ENCODE measurements around the gene PPP3R2. TPM values are rescaled to one million over a fixed set of nuclear protein-coding genes. Genes with fewer than 3 reads are reported as not detected.
A peak's percentile ranks its signal among the peaks of the same experiment; 100 is the strongest.

PPP3R2 gene
- total and polyA plus RNA-seq, 2 donors, result 0.02 TPM; not detected in 1

DNA sequence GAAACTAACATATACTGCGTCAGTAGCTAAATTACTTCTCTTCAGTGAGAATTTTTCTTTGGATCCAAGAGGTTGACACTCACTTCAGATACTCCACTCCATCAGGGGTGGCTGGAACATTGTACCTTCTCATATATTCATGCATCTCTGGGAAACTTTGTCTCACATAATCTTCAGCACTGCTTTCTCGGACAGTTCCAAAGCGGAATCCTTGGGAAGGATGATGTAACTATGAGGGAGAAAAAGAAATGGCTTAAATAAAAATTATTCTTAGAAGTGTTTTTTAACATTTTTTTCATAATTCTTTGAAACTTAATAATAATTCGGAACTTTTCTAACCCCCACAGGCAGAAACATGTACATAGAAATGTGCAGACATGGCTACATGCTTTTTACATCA, 33.4 kb upstream of the PPP3R2 start:
- WGBS, result 95% methylated on average over 4 of the region's 4 CpGs
- Histone ChIP-seq H3K9me3 (ENCODE audit: control insufficient read depth in 2 of 2, insufficient read depth in 1 of 2, low read length in 1 of 2) (no peaks in the 10 kb centered on the region), H3K27ac (ENCODE audit: low read depth in 1 of 2, low read length in 1 of 2) (no peak overlapping the region), H3K4me1 (ENCODE audit: control insufficient read depth in 2 of 2, insufficient read depth in 2 of 2, low read length in 2 of 2) (no peaks in the 10 kb centered on the region), H3K36me3 (ENCODE audit: control insufficient read depth in 2 of 2, insufficient read depth in 2 of 2, low read length in 1 of 2) (no peaks in the 10 kb centered on the region), H3K4me3 (ENCODE audit: low read length in 2 of 2) (no peak overlapping the region), H3K27me3 (ENCODE audit: control insufficient read depth in 2 of 2, insufficient read depth in 1 of 2, low read length in 1 of 2) (no peaks in the 10 kb centered on the region)
- no peak for DNase-seq (ENCODE audit: low read depth in 6 of 9, low spot score in 9 of 9)

DNA sequence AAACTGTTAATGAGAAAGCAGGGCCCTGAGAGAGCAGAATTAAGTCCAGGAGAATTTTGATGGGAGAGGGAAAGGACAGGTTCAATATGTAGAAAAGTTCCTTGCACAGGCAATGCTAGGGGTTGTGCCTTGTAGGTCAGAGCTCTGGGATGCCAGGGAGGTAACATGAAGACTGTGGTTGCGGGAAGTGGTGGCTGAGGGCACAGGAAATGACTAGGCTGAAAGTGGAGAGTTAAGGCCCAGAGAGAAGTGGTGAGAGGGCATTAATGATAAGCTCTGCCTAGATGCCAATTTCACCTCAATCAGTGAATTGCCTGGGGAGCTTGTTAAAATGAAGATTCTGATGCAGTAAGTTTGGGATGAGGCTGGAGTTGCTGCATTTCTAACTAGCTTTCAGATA, 31.5 kb upstream of the PPP3R2 start:
- Histone ChIP-seq H3K27me3 (ENCODE audit: control insufficient read depth in 2 of 2, insufficient read depth in 1 of 2, low read length in 1 of 2) (no peaks in the 10 kb centered on the region), H3K4me3 (ENCODE audit: low read length in 2 of 2) (no peak overlapping the region), H3K9me3 (ENCODE audit: control insufficient read depth in 2 of 2, insufficient read depth in 1 of 2, low read length in 1 of 2) (no peaks in the 10 kb centered on the region), H3K4me1 (ENCODE audit: control insufficient read depth in 2 of 2, insufficient read depth in 2 of 2, low read length in 2 of 2) (no peaks in the 10 kb centered on the region), H3K27ac (ENCODE audit: low read depth in 1 of 2, low read length in 1 of 2) (no peak overlapping the region), H3K36me3 (ENCODE audit: control insufficient read depth in 2 of 2, insufficient read depth in 2 of 2, low read length in 1 of 2) (no peaks in the 10 kb centered on the region)
- DNase-seq (ENCODE audit: low read depth in 6 of 9, low spot score in 9 of 9), result no peak
- WGBS, result 20% methylated on average over 1 of the region's 1 CpG

DNA sequence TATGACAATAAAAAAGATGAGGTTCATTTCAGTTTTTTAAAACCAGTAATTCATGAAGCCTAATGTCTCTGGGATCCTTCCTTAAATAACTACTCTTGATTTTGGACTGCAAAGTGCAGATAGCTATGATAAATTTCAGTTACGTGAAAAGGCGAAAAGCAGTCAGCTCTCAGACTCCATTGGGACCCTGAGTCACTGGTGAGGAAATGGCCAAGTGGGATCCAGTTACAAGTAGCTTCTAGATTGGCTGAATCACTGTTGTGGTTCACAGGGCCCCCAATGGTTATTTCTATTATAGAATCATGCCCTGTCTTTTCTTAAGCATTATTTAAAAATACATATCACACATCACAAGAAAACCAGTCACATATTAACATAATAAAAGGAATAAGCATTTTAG, 31.1 kb upstream of the PPP3R2 start:
- H3K27me3 ChIP-seq (ENCODE audit: control insufficient read depth in 2 of 2, insufficient read depth in 1 of 2, low read length in 1 of 2), result no peaks in the 10 kb centered on the region
- WGBS, result 91% methylated on average over 2 of the region's 2 CpGs
- H3K4me3 ChIP-seq (ENCODE audit: low read length in 2 of 2), result no peak overlapping the region
- H3K36me3 ChIP-seq (ENCODE audit: control insufficient read depth in 2 of 2, insufficient read depth in 2 of 2, low read length in 1 of 2), result no peaks in the 10 kb centered on the region
- no peak overlapping the region for H3K27ac ChIP-seq (ENCODE audit: low read depth in 1 of 2, low read length in 1 of 2)
- H3K9me3 ChIP-seq (ENCODE audit: control insufficient read depth in 2 of 2, insufficient read depth in 1 of 2, low read length in 1 of 2), result no peaks in the 10 kb centered on the region
- DNase-seq (ENCODE audit: low read depth in 6 of 9, low spot score in 9 of 9), result no peak
- no peaks in the 10 kb centered on the region for H3K4me1 ChIP-seq (ENCODE audit: control insufficient read depth in 2 of 2, insufficient read depth in 2 of 2, low read length in 2 of 2)

DNA sequence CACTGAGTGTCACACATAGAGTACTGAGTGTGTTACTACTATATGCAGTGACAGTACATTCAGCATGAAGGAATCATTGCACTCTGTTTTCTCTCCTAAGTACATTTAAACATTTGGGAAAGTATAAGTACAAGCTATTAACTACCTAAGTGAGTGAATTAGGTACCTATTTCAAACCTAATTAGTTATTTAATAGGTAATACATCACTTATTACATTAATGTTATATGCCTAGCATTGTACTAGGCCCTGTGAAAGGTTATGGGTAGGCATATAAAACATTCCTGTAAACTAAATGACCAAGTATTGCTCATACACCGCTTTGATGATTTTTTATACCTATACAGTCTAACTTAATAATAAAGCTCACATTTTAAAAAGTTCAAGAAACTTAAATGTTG, 25.7 kb upstream of the PPP3R2 start:
- DNase-seq (ENCODE audit: low read depth in 6 of 9, low spot score in 9 of 9), result no peak
- no peaks in the 10 kb centered on the region for H3K27me3 ChIP-seq (ENCODE audit: control insufficient read depth in 2 of 2, insufficient read depth in 1 of 2, low read length in 1 of 2)
- H3K27ac ChIP-seq (ENCODE audit: low read depth in 1 of 2, low read length in 1 of 2), result no peak overlapping the region
- no peaks in the 10 kb centered on the region for H3K36me3 ChIP-seq (ENCODE audit: control insufficient read depth in 2 of 2, insufficient read depth in 2 of 2, low read length in 1 of 2)
- WGBS, result 98% methylated on average over 1 of the region's 1 CpG
- H3K4me3 ChIP-seq (ENCODE audit: low read length in 2 of 2), result no peak overlapping the region
- no peaks in the 10 kb centered on the region for H3K9me3 ChIP-seq (ENCODE audit: control insufficient read depth in 2 of 2, insufficient read depth in 1 of 2, low read length in 1 of 2)
- H3K4me1 ChIP-seq (ENCODE audit: control insufficient read depth in 2 of 2, insufficient read depth in 2 of 2, low read length in 2 of 2), result no peaks in the 10 kb centered on the region

DNA sequence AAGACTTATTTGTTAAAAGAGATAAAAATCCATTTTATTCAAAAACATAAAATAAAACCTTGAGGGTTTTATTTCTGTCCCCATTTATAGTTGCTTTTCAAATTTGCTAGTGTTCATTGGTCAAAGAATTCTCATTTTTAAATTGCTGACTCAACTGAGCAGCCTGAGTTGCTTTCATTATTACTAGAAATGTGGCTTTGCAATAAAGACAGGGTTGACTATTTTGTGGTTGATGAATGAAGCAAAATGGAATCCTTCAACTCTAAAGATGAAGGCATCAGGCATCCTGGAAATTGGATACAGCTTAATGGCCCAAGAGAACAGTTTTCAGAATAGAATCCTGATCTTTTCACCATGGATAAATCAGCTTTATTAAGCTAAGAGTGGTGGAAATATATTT, 23.9 kb upstream of the PPP3R2 start:
- DNase-seq (ENCODE audit: low read depth in 6 of 9, low spot score in 9 of 9), result no peak
- no peak overlapping the region for H3K27ac ChIP-seq (ENCODE audit: low read depth in 1 of 2, low read length in 1 of 2)
- no peaks in the 10 kb centered on the region for H3K27me3 ChIP-seq (ENCODE audit: control insufficient read depth in 2 of 2, insufficient read depth in 1 of 2, low read length in 1 of 2)
- H3K36me3 ChIP-seq (ENCODE audit: control insufficient read depth in 2 of 2, insufficient read depth in 2 of 2, low read length in 1 of 2), result no peaks in the 10 kb centered on the region
- H3K4me1 ChIP-seq (ENCODE audit: control insufficient read depth in 2 of 2, insufficient read depth in 2 of 2, low read length in 2 of 2), result no peaks in the 10 kb centered on the region
- no peak overlapping the region for H3K4me3 ChIP-seq (ENCODE audit: low read length in 2 of 2)
- no peaks in the 10 kb centered on the region for H3K9me3 ChIP-seq (ENCODE audit: control insufficient read depth in 2 of 2, insufficient read depth in 1 of 2, low read length in 1 of 2)

DNA sequence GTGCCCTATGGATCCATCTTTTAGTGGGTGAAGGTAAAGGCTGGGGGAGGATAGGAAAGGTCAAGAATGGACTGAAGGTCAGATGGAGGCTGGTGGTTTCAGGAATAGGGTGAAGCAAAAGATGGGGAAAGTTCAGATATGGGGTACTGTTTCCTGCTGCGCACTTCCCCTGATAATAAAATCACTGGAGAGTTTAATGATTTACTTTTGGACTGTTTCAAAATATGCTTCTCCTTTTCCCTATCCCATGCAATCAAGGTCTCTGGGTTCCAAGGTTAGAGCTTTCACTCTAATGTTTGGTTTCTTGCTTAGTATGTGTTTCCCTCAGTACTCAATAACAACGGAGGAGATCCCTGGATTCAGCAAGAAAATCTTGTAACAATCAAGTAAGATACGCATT, 10.8 kb upstream of the PPP3R2 start:
- WGBS, result 93% methylated on average over 3 of the region's 3 CpGs
- Histone ChIP-seq H3K36me3 (ENCODE audit: control insufficient read depth in 2 of 2, insufficient read depth in 2 of 2, low read length in 1 of 2) (no peaks in the 10 kb centered on the region), H3K27ac (ENCODE audit: low read depth in 1 of 2, low read length in 1 of 2) (no peak overlapping the region), H3K27me3 (ENCODE audit: control insufficient read depth in 2 of 2, insufficient read depth in 1 of 2, low read length in 1 of 2) (no peaks in the 10 kb centered on the region), H3K4me1 (ENCODE audit: control insufficient read depth in 2 of 2, insufficient read depth in 2 of 2, low read length in 2 of 2) (no peaks in the 10 kb centered on the region), H3K4me3 (ENCODE audit: low read length in 2 of 2) (no peak overlapping the region), H3K9me3 (ENCODE audit: control insufficient read depth in 2 of 2, insufficient read depth in 1 of 2, low read length in 1 of 2) (no peaks in the 10 kb centered on the region)
- no peak for DNase-seq (ENCODE audit: low read depth in 6 of 9, low spot score in 9 of 9)

DNA sequence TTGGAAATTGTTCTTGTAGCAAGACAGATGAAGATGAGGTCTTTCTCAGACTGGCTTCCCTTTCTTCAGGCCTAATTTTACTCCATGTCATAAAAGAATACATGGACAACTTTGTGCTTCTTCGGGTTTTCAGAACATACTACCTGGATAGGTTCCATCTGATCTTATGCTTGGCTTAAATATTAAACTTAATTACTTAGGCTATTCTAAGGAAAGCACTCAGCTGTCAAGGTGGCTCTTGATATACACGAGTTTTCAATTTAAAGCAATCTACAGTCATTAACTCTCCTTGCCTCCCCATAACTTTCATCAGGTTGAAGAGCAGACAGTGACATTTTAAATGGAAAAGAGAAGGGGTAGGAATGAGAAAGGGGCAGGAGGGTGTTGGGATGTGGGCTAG, 9.5 kb upstream of the PPP3R2 start:
- no peak for DNase-seq (ENCODE audit: low read depth in 6 of 9, low spot score in 9 of 9)
- no peaks in the 10 kb centered on the region for H3K27me3 ChIP-seq (ENCODE audit: control insufficient read depth in 2 of 2, insufficient read depth in 1 of 2, low read length in 1 of 2)
- H3K9me3 ChIP-seq (ENCODE audit: control insufficient read depth in 2 of 2, insufficient read depth in 1 of 2, low read length in 1 of 2), result no peaks in the 10 kb centered on the region
- no peak overlapping the region for H3K4me3 ChIP-seq (ENCODE audit: low read length in 2 of 2)
- no peaks in the 10 kb centered on the region for H3K4me1 ChIP-seq (ENCODE audit: control insufficient read depth in 2 of 2, insufficient read depth in 2 of 2, low read length in 2 of 2)
- no peaks in the 10 kb centered on the region for H3K36me3 ChIP-seq (ENCODE audit: control insufficient read depth in 2 of 2, insufficient read depth in 2 of 2, low read length in 1 of 2)
- H3K27ac ChIP-seq (ENCODE audit: low read depth in 1 of 2, low read length in 1 of 2), result no peak overlapping the region
- WGBS, result 88% methylated on average over 2 of the region's 2 CpGs

DNA sequence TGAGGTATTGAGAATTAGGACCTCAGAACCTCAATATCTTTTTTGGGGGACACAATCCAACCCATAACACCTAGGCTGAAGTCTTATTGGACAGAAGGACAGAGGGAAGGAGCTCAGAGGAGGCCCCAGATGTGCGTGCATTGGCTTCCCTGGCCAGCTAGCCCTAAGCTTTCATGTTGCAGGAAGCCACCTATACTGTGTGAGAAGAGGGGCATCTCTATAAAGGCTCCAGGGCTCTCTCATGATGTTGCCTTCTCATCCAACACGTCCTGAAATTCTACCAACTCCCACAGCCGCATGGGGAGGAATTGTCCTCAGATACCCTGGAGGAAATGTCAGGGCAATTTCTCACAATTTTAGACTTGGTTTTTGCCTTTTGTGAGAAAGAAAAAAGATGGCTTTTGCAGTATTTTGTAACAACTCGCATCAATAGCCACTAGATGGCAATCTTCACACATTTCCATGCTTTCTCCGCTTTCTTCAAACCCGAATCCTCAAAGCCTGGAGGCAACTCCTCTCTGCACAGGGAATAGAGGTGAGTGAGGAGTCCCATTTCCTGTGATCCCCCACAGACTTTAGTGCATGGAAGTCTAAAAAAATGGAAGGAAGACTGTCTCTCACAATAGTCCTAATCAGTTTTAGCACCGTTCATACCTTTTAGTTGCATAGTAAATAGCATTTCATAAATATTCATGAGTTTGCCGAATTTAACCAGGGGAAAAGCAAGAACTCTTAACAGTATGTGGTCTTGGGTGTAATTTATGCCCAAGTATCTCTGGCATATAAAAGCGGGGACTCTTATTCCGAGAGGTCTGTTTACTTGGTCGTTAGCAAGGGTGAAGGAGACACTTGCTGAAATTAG, 7.4 kb upstream of the PPP3R2 start:
- peak in 6 of 9 donors; percentile 2 to 41 (median 8) for DNase-seq (ENCODE audit: low read depth in 6 of 9, low spot score in 9 of 9)
- H3K9me3 ChIP-seq (ENCODE audit: control insufficient read depth in 2 of 2, insufficient read depth in 1 of 2, low read length in 1 of 2), result no peaks in the 10 kb centered on the region
- whole genome bisulfite sequencing, result 36% methylated on average over 11 of the region's 11 CpGs
- no peak overlapping the region for H3K27ac ChIP-seq (ENCODE audit: low read depth in 1 of 2, low read length in 1 of 2)
- no peaks in the 10 kb centered on the region for H3K27me3 ChIP-seq (ENCODE audit: control insufficient read depth in 2 of 2, insufficient read depth in 1 of 2, low read length in 1 of 2)
- no peaks in the 10 kb centered on the region for H3K36me3 ChIP-seq (ENCODE audit: control insufficient read depth in 2 of 2, insufficient read depth in 2 of 2, low read length in 1 of 2)
- no peaks in the 10 kb centered on the region for H3K4me1 ChIP-seq (ENCODE audit: control insufficient read depth in 2 of 2, insufficient read depth in 2 of 2, low read length in 2 of 2)
- H3K4me3 ChIP-seq (ENCODE audit: low read length in 2 of 2), result no peak overlapping the region

DNA sequence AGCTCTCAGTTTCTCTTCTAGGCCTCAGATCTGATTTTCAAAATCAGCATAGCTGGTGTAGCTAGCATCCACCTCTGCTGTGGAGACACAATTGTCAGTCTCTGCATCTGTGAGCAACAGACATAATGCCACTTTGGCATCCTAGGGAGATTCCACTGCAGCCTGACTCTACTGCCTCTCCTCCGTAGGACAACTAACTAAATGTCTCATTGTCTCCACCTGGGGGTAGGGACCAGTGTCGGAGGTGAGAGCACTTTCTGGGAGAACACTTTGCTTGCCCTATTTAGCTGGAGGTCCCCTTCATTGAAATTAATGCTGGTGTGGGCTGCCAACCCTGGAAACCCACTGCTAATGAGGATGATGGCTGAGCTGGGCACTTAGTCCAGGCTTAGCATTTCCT, 1.4 kb downstream of the PPP3R2 start:
- no peak for DNase-seq (ENCODE audit: low read depth in 6 of 9, low spot score in 9 of 9)
- Histone ChIP-seq H3K27me3 (ENCODE audit: control insufficient read depth in 2 of 2, insufficient read depth in 1 of 2, low read length in 1 of 2) (no peaks in the 10 kb centered on the region), H3K4me1 (ENCODE audit: control insufficient read depth in 2 of 2, insufficient read depth in 2 of 2, low read length in 2 of 2) (no peaks in the 10 kb centered on the region), H3K4me3 (ENCODE audit: low read length in 2 of 2) (no peak overlapping the region), H3K36me3 (ENCODE audit: control insufficient read depth in 2 of 2, insufficient read depth in 2 of 2, low read length in 1 of 2) (no peaks in the 10 kb centered on the region), H3K27ac (ENCODE audit: low read depth in 1 of 2, low read length in 1 of 2) (no peak overlapping the region), H3K9me3 (ENCODE audit: control insufficient read depth in 2 of 2, insufficient read depth in 1 of 2, low read length in 1 of 2) (no peaks in the 10 kb centered on the region)
- 92% methylated on average over 2 of the region's 2 CpGs for WGBS
